ENCODE measurements around the gene THEMIS. TPM values are rescaled to one million over a fixed set of nuclear protein-coding genes. Genes with fewer than 3 reads are reported as not detected.
A peak's percentile ranks its signal among the peaks of the same experiment; 100 is the strongest.

The THEMIS gene
- total RNA-seq, 4 donors from 2014 or later = 1.1 to 6.0 (median 3.9) TPM

DNA sequence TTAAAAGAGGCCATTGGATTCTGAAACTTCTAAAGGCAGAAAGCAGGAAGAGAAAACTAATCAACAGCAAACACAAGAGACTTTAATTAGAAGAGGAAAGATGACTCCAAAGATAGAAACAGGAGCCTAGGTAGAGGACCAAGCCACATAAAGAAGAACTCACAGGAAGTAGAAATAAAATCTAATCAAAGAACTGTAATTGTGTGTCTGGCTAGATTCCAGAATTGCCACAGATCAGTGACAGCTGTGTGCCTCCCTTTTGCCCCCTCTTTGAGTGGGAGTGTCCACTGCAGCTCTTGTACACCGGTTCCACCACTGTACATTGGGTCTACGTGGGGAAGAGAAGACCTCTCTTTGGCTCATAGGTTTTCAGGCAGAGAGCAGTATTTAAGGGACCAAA is 22.3 kb upstream of the THEMIS start:
- TF ChIP-seq, protein P1, sequence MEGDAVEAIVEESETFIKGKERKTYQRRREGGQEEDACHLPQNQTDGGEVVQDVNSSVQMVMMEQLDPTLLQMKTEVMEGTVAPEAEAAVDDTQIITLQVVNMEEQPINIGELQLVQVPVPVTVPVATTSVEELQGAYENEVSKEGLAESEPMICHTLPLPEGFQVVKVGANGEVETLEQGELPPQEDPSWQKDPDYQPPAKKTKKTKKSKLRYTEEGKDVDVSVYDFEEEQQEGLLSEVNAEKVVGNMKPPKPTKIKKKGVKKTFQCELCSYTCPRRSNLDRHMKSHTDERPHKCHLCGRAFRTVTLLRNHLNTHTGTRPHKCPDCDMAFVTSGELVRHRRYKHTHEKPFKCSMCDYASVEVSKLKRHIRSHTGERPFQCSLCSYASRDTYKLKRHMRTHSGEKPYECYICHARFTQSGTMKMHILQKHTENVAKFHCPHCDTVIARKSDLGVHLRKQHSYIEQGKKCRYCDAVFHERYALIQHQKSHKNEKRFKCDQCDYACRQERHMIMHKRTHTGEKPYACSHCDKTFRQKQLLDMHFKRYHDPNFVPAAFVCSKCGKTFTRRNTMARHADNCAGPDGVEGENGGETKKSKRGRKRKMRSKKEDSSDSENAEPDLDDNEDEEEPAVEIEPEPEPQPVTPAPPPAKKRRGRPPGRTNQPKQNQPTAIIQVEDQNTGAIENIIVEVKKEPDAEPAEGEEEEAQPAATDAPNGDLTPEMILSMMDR (IDR thresholded peaks at IDR 0.05) = no peak
- TF ChIP-seq POLR2A (IDR thresholded peaks at IDR 0.05) = no peak
- no peak for TF ChIP-seq EP300 (IDR thresholded peaks at IDR 0.05; ENCODE audit: low read depth)
- Histone ChIP-seq H3K4me1 (no peaks in the 10 kb centered on the region), H3K4me3 (no peak overlapping the region), H3K27me3 (no peaks in the 10 kb centered on the region), H3K36me3 (no peaks in the 10 kb centered on the region), H3K27ac (no peak overlapping the region), H3K9me3 (peaks cover 0 to 5% of the 10 kb centered on the region in 2 donors)
- in situ Hi-C loops (cut with MboI; ENCODE audit: low pct_ligation_motif_present in 1 of 4, low pct_unique_long_range_greater_than_20kb in 1 of 4, low sequenced_read_pairs in 3 of 4) = no loop called here
- intact Hi-C loops (cut with DNase I; ENCODE audit: low total_unique reads) = no loop called here
- DNase-seq = no peak
- 85% methylated on average over 2 of the region's 2 CpGs; no CpG with 5 or more reads in 1 of the 2 donors for WGBS, 2 donors (ENCODE audit: low coverage in 1 of 2)

DNA sequence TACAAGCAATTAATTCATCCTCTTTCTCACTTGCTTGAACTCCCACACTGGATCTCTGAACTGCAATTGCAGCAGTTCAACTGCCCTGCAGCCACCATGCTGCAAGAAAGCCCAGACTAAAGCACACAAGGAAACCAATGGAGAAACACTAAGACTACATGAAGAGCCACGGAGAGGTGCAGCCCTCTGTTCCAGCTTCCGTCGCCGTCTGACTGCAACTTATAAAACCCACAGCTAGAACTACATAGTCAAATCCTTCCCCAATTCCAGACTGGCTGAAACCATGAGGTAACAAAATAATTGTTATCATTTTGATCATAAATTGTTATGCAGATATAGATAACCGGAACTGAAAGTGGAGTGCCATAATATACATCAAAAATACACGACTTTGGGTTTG is 21.1 kb upstream of the THEMIS start:
- in situ Hi-C loops (cut with MboI; ENCODE audit: low pct_ligation_motif_present in 1 of 4, low pct_unique_long_range_greater_than_20kb in 1 of 4, low sequenced_read_pairs in 3 of 4) (no loop called here), intact Hi-C loops (cut with DNase I; ENCODE audit: low total_unique reads) (no loop called here)
- 88 to 92% methylated on average over 3 to 6 of the region's 6 CpGs for WGBS, 2 donors (ENCODE audit: low coverage in 1 of 2)

DNA sequence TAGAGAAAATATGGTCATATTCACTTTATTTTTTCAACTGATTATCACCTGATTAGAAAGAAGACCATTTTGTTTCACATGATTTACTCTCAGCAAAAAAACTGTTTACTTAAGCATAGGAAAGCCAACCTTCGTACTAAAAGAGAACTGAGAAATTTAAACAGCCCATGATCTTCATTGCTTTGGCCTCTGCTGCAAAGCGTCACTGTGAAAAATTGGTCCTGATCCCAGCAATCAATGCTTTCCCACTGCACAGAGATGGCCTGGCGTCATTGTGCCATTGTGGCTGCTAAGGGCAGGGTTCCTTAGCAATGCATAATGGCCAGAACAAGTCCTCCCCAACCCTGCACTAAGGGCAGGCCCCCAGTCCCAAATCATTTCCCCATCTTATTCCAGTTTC is 19.9 kb upstream of the THEMIS start:
- Histone ChIP-seq H3K9me3 (no peaks in the 10 kb centered on the region), H3K27ac (no peak overlapping the region), H3K36me3 (no peaks in the 10 kb centered on the region), H3K27me3 (no peaks in the 10 kb centered on the region), H3K4me1 (no peaks in the 10 kb centered on the region), H3K4me3 (no peak overlapping the region)
- WGBS, 2 donors (ENCODE audit: low coverage in 1 of 2) = 65 to 75% methylated on average over 3 of the region's 3 CpGs
- TF ChIP-seq, protein P1 (IDR thresholded peaks at IDR 0.05) = no peak
- no peak for TF ChIP-seq POLR2AphosphoS5 (IDR thresholded peaks at IDR 0.05)
- TF ChIP-seq POLR2A (IDR thresholded peaks at IDR 0.05) = no peak
- TF ChIP-seq EP300 (IDR thresholded peaks at IDR 0.05; ENCODE audit: low read depth) = no peak
- no peak for DNase-seq
- in situ Hi-C loops (cut with MboI; ENCODE audit: low pct_ligation_motif_present in 1 of 4, low pct_unique_long_range_greater_than_20kb in 1 of 4, low sequenced_read_pairs in 3 of 4) = no loop called here
- intact Hi-C loops (cut with DNase I; ENCODE audit: low total_unique reads) = no loop called here

More for the DNA sequence above, 21.1 kb upstream of the THEMIS start:
- H3K36me3 ChIP-seq = no peaks in the 10 kb centered on the region
- no peak overlapping the region for H3K4me3 ChIP-seq
- no peak for DNase-seq
- no peaks in the 10 kb centered on the region for H3K27me3 ChIP-seq
- H3K9me3 ChIP-seq = peaks cover 0 to 5% of the 10 kb centered on the region in 2 donors
- TF ChIP-seq POLR2A (IDR thresholded peaks at IDR 0.05) = no peak
- TF ChIP-seq, protein P1 (IDR thresholded peaks at IDR 0.05) = no peak
- TF ChIP-seq POLR2AphosphoS5 (IDR thresholded peaks at IDR 0.05) = no peak
- no peak for TF ChIP-seq EP300 (IDR thresholded peaks at IDR 0.05; ENCODE audit: low read depth)
- H3K27ac ChIP-seq = no peak overlapping the region
- H3K4me1 ChIP-seq = no peaks in the 10 kb centered on the region

DNA sequence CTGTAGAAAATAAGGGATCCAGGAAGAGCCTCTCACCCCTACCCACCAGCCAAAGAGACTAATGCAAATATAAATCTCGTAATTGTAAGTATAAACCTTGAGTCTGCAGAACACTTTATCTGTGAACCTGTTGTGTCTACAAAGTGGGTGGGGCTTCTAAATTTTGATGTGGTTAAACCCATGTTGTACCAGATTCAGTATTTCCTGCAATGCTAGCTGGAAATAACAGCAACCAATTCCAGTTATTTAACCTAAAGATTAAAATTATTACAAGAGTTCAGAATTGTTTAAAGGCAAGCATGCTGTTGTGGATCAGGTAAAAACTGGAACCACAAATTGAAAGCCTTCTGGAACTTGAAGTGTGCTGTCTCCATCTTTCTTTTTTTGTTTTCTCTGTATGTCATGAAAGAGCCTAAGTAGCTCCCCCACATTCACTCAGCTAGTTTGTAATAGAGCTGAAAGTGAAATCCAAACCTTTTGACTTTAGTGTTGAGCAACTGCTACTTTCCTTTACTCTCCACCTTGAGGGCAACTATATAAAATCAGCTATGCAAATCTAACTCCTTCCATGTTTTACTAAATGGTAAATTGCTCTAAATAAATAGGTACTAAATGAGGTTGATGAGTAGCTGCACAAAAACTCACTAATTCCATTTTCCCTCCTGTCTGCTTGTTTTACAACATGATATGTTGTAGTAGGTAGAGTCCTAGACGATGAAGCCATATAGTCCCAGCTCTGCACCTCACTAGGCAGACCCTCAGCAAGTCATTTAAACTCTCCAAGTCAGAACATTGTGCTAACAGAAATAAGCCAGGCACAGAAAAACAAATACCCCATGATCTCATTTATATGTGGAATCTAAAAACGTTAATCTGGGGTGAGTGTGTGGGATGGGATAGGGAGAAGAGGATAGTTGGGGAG is 17.9 kb upstream of the THEMIS start:
- H3K4me3 ChIP-seq = no peak overlapping the region
- in situ Hi-C loops (cut with MboI; ENCODE audit: low pct_ligation_motif_present in 1 of 4, low pct_unique_long_range_greater_than_20kb in 1 of 4, low sequenced_read_pairs in 3 of 4) = no loop called here
- WGBS, 2 donors (ENCODE audit: low coverage in 1 of 2) = 64 to 71% methylated on average over 3 of the region's 3 CpGs

More for the DNA sequence above, 17.9 kb upstream of the THEMIS start:
- Histone ChIP-seq H3K27ac (peak overlapping the region in 1 of 4 donors; percentile 8), H3K27me3 (no peaks in the 10 kb centered on the region), H3K9me3 (no peaks in the 10 kb centered on the region), H3K4me1 (no peaks in the 10 kb centered on the region), H3K36me3 (no peaks in the 10 kb centered on the region)
- intact Hi-C loops (cut with DNase I; ENCODE audit: low total_unique reads) = no loop called here
- TF ChIP-seq POLR2A (IDR thresholded peaks at IDR 0.05) (no peak), EP300 (IDR thresholded peaks at IDR 0.05; ENCODE audit: low read depth) (no peak), POLR2AphosphoS5 (IDR thresholded peaks at IDR 0.05) (no peak)
- TF ChIP-seq, protein P1 (IDR thresholded peaks at IDR 0.05) = no peak
- DNase-seq = no peak
